ENCODE data around the gene ZNHIT2.

Gene ZNHIT2

GRCh38 chr11:65083134-65083833, 34.2 kb downstream of the ZNHIT2 start:
- Histone ChIP-seq H3K27ac (peak overlapping the region; percentile 94 to 97), H3K4me3 (peak overlapping the region; percentile 85)
- DNase-seq (ENCODE audit: low spot score) = no peak
- TF ChIP-seq, protein P1, sequence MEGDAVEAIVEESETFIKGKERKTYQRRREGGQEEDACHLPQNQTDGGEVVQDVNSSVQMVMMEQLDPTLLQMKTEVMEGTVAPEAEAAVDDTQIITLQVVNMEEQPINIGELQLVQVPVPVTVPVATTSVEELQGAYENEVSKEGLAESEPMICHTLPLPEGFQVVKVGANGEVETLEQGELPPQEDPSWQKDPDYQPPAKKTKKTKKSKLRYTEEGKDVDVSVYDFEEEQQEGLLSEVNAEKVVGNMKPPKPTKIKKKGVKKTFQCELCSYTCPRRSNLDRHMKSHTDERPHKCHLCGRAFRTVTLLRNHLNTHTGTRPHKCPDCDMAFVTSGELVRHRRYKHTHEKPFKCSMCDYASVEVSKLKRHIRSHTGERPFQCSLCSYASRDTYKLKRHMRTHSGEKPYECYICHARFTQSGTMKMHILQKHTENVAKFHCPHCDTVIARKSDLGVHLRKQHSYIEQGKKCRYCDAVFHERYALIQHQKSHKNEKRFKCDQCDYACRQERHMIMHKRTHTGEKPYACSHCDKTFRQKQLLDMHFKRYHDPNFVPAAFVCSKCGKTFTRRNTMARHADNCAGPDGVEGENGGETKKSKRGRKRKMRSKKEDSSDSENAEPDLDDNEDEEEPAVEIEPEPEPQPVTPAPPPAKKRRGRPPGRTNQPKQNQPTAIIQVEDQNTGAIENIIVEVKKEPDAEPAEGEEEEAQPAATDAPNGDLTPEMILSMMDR (IDR thresholded peaks at IDR 0.05) = no peak

DNA sequence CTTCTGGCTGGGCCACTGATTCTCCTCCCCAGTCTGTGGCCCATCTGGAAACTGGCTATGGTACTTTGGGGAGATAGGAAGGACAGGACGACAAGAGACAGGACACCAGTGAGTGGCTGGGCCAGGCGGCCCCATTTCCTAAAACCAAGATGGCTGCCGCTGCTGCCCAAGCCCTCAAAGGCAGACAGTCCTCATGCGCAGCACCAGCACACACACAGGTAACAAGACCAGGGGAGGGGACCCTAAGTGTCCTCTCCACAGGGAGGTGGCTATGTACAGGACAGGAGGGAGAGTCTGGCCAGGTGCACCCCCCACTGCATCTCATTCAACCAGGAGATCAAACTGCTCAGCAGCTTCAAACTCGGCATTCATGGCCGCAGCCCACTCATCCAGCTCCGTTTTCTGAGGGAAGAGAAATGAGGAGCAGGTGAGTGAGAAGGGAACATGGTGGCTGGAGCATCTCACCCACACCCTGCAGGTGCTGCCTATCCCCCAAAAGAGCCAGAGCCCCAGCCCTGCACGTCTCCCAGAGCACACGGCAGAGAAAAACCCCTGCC, 38.6 kb downstream of the ZNHIT2 start:
- no peak for DNase-seq (ENCODE audit: low spot score)
- TF ChIP-seq, protein P1 (IDR thresholded peaks at IDR 0.05) = no peak
- Histone ChIP-seq H3K4me3 (no peak overlapping the region), H3K27ac (no peak overlapping the region)

GRCh38 chr11:65078151-65078550, 39.4 kb downstream of the ZNHIT2 start:
- no peak overlapping the region for H3K4me3 ChIP-seq
- TF ChIP-seq, protein P1 (IDR thresholded peaks at IDR 0.05) = no peak
- no peak for DNase-seq (ENCODE audit: low spot score)
- no peak overlapping the region for H3K27ac ChIP-seq

- TF ChIP-seq, protein P1 (IDR thresholded peaks at IDR 0.05) = no peak
- Histone ChIP-seq H3K27ac (no peak overlapping the region), H3K4me3 (no peak overlapping the region)
- DNase-seq (ENCODE audit: low spot score) = no peak
Measured at GRCh38 chr11:65077451-65077850, 40.0 kb downstream of the ZNHIT2 start.

- DNase-seq (ENCODE audit: low spot score) = no peak
- no peak overlapping the region for H3K4me3 ChIP-seq
- TF ChIP-seq, protein P1 (IDR thresholded peaks at IDR 0.05) = no peak
- H3K27ac ChIP-seq = no peak overlapping the region
Measured at GRCh38 chr11:65072631-65072966, 44.9 kb downstream of the ZNHIT2 start.

DNA sequence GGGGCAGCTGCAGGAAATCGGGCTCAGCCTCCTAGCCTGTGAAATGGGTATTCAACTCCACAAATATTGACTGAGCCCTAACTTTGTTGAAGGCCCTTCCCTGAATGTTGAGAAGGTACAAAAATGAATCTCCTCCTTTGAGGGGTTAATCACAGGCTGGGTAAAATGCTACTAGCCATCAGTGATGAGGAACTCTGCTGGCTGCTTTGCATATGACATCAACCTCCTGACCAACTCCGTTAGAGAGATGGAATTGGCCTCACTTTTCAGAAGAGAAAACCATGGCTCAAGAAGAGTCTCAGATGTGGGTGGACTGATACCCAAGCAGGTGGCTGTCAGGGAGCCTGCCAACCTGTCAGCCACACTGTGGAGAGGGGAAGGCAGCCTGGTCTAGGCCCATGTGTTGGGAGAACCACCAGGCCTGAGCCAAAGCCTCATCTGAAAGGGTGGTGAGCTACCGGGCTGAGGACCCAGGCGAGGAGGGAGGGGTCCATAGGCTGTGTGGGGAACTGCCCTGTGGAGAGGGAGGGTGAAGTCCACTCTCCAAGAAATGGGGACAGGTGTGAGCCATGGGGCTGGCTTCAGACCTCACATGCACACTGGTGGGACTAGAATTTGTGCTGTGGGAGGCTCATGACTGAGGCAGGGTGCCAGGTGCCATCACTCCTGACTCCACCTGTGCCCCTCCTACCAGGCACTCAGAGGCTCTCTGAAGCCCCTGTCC, 45.4 kb downstream of the ZNHIT2 start:
- no peak overlapping the region for H3K4me3 ChIP-seq
- DNase-seq (ENCODE audit: low spot score) = no peak
- TF ChIP-seq, protein P1 (IDR thresholded peaks at IDR 0.05) = no peak
- H3K27ac ChIP-seq = no peak overlapping the region

Measured in coronary artery (tissue), 2 donors.